ENCODE results near the gene MLLT6. TPM values are rescaled to one million over a fixed set of nuclear protein-coding genes. Genes with fewer than 3 reads are reported as not detected.

The MLLT6 gene
- total and polyA plus RNA-seq, 12 donors: 17.3 to 104 (median 67.5) TPM

DNA sequence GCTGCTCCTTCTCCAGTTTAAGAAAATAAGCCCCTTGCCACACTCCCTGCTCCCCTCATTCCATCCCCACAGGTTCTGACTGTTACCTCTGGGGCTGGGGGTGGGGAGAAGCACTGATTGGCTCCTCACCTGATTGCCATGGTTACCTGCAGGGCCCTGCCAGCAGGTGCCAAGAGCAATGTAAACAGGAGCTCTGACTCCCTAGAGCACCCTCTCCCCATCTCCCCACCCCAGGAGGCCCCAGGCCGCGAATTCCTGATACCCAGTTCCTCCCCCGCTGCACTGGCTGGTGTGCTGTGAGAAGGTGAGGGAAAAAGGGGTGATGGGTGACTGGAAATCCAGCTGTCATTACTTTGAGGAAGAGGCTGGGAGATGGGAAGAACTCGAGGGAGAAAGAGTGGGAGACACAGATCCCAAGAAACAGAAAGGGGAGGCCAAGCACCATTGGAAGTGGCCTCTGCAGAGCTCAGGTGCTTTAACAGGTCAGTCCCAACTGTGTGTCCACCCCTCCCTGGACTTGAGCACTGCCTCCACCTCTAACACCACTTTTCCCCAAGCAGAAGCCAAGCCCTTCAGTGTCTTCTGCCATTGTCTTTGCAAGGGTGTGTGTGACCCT is 38.6 kb downstream of the MLLT6 start:
- Histone ChIP-seq H3K36me3 (peaks cover 0 to 15% (median 8%) of the 10 kb centered on the region in 9 donors), H3K27me3 (peaks cover 0 to 28% (median 0%) of the 10 kb centered on the region in 7 donors), H3K4me3 (no peak overlapping the region), H3K27ac (peak overlapping the region in 6 of 10 donors; percentile 10 to 88 (median 78)), H3K9me3 (no peaks in the 10 kb centered on the region), H3K4me1 (peaks cover 12 to 73% (median 60%) of the 10 kb centered on the region in 9 donors)
- no peak for TF ChIP-seq CTCF (IDR thresholded peaks at IDR 0.05)
- 73 to 77% methylated on average over 4 of the region's 4 CpGs for WGBS, 2 donors
- no peak for DNase-seq
- intact Hi-C loops (cut with DNase I): loop anchor here in 1 of 10 donors (5.0 kb wide), 1 partner anchor 36 kb away; the partner anchor contains the start of gene MLLT6
- ATAC-seq: no peak

GRCh38 chr17:38745545-38745944 is 40.5 kb downstream of the MLLT6 start:
- H3K4me1 ChIP-seq: peaks cover 12 to 89% (median 78%) of the 10 kb centered on the region in 9 donors
- H3K9me3 ChIP-seq: no peaks in the 10 kb centered on the region
- no peak overlapping the region for H3K4me3 ChIP-seq
- no peaks in the 10 kb centered on the region for H3K36me3 ChIP-seq
- peak overlapping the region in 5 of 10 donors; percentile 17 to 96 (median 92) for H3K27ac ChIP-seq
- DNase-seq: no peak
- TF ChIP-seq CTCF (IDR thresholded peaks at IDR 0.05): no peak
- intact Hi-C loops (cut with DNase I): loop anchor here in 1 of 10 donors (5.0 kb wide), 1 partner anchor 43 kb away; no protein-coding TSS in a partner anchor
- WGBS, 2 donors: 33 to 52% methylated on average over 4 of the region's 4 CpGs
- no peak for ATAC-seq
- H3K27me3 ChIP-seq: peaks cover 0 to 46% (median 0%) of the 10 kb centered on the region in 7 donors

DNA sequence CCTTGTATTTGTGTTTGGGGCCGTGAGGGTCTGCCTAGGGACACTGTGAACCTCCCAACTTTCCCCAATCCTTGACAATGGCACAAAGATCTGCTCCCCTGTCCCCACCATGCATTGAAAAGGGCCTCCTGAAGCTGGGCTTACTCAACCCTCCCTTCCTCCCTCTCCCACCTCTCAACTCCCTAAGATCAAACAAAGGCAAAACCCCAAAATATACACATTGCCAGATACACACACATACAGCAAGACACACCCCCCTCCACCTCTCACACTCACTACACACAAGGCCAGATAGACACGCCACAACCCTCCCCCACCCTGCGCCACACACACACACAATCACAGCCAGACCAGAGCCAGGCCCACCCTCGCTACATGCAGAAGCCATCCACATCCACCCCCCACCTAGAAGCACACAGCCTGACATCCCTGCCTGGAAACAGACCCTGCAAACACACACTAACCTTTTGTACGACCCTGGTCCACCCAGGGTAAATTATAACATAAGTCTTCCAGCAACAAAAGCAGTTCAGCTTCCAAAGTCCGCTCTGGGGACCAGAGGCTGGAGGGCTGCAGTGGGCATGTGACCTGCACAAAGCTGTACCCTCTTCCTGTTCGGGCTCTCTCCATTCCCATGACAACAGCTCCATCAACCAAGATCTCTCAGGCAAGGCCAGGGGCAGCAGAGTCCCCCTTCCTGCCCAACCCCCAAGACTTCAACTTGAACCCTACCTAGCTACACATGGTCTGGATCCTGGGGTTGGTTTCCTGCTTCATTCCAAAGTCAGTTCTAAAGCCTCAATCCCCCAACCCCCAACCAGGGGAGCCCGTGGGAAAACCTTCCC is 41.2 kb downstream of the MLLT6 start:
- TF ChIP-seq CTCF (IDR thresholded peaks at IDR 0.05): no peak
- Histone ChIP-seq H3K36me3 (no peaks in the 10 kb centered on the region), H3K4me1 (peaks cover 10 to 89% (median 78%) of the 10 kb centered on the region in 9 donors), H3K27ac (peak overlapping the region in 9 of 10 donors; percentile 90 to 99 (median 96)), H3K27me3 (peaks cover 0 to 52% (median 0%) of the 10 kb centered on the region in 7 donors), H3K9me3 (no peaks in the 10 kb centered on the region), H3K4me3 (peak overlapping the region in 9 of 10 donors; percentile 67 to 99 (median 89))
- 48 to 58% methylated on average over 8 of the region's 8 CpGs for WGBS, 2 donors
- intact Hi-C loops (cut with DNase I): loop anchor here in 2 of 10 donors (2.0 to 5.0 kb wide), 2 partner anchors 15 to 44 kb away; partner anchors contain the start of gene CISD3 (in 1 of the 2)
- no peak for DNase-seq
- ATAC-seq: no peak

- Histone ChIP-seq H3K9me3 (no peaks in the 10 kb centered on the region), H3K4me1 (peaks cover 7 to 87% (median 78%) of the 10 kb centered on the region in 9 donors), H3K4me3 (peak overlapping the region; percentile 67 to 99 (median 90)), H3K36me3 (no peaks in the 10 kb centered on the region), H3K27me3 (peaks cover 0 to 52% (median 0%) of the 10 kb centered on the region in 7 donors), H3K27ac (peak overlapping the region; percentile 73 to 99 (median 94))
- no peak for DNase-seq
- intact Hi-C loops (cut with DNase I): loop anchor here in 2 of 10 donors (2.0 to 5.0 kb wide), 2 partner anchors 16 to 45 kb away; partner anchors contain the start of gene CISD3 (in 1 of the 2)
- 6 to 12% methylated on average over 20 to 21 of the region's 21 CpGs for WGBS, 2 donors
- no peak for ATAC-seq
- no peak for TF ChIP-seq CTCF (IDR thresholded peaks at IDR 0.05)
These were observed 41.9 kb downstream of the MLLT6 start for GRCh38 chr17:38746849-38747462.

Data from heart right ventricle (tissue), 16 donors.